HCT116 (cell line): ENCODE measurements around the gene SCFD2. TPM values are rescaled to one million over a fixed set of nuclear protein-coding genes. Genes with fewer than 3 reads are reported as not detected.

ENCODE experiments used
- ATAC-seq: fragments of 200-7000 bp; cut with Tn5 transposase; 2 replicates; pipeline ENCODE4 v1.9.1; 2020; ENCODE audit warnings: mild to moderate bottlenecking, moderate library complexity
- BruUV-seq: library from RNA; stranded (reverse); fragments of 400-500 nt; replicated peaks from 2 replicates; lab custom pipeline; 2021; lab: Mats Ljungman, UMichigan
- CTCF ChIA-PET: fragments of 300-600 bp; sonication (Branson Sonifier 250); formaldehyde crosslinking; loops from one replicate; lab custom pipeline; 2021; ENCODE audit warnings: antibody characterized with exemption; lab: Charles Lee
- POLR2A ChIA-PET: fragments of 300-600, 350-600 bp; sonication (Branson Sonifier 250); formaldehyde crosslinking; loops from one replicate; lab custom pipeline; 2021; ENCODE audit warnings: antibody characterized with exemption; lab: Charles Lee
- RAD21 ChIA-PET, 2 experiments: fragments of 300-600 bp; sonication (Branson Sonifier 250); formaldehyde crosslinking; loops; one replicate each; lab custom pipeline; 2023; ENCODE audit warnings: low total read pairs in 2 of 2; ENCODE audit not compliant: uncharacterized antibody in 2 of 2, unreplicated experiment in 2 of 2, low non-redundant PET in 1 of 2; lab: Charles Lee
- DNase-seq: peaks from one replicate; pipeline ENCODE4 v3.0.0-alpha.2; 2010; ENCODE audit warnings: low read depth, low spot score
- H2AFZ ChIP-seq: fragments of 200-600 bp; shearing (Covaris generic), sonication (generic); 2 replicates; pipeline ENCODE4 v1.6.1; 2017; ENCODE audit warnings: low read depth, mixed run types, mixed read lengths, antibody characterized with exemption, low read length; ENCODE audit not compliant: poor library complexity, severe bottlenecking
- H3K27ac ChIP-seq: 2 replicates; pipeline ENCODE4 v1.5.1; 2012; ENCODE audit warnings: low read depth, low read length
- H3K27me3 ChIP-seq: fragments of 200-600 bp; sonication (generic); 2 replicates; pipeline ENCODE4 v1.6.1; 2016; ENCODE audit warnings: mixed run types, low read length, mixed read lengths; ENCODE audit not compliant: insufficient read depth
- H3K36me3 ChIP-seq, 2 experiments: fragments of 200-500 bp in 1 of 2; fragments of 200-600 bp in 1 of 2; sonication (Bioruptor generic) in 1 of 2; sonication (generic) in 1 of 2; 2 replicates each; pipeline versions ENCODE4 v1.5.1 to v1.6.1; 2014 to 2016; ENCODE audit warnings: low read length in 2 of 2, inconsistent platforms in 1 of 2, mixed read lengths in 1 of 2, mixed run types in 1 of 2; ENCODE audit not compliant: insufficient read depth in 2 of 2, control insufficient read depth in 1 of 2
- H3K4me1 ChIP-seq, 2 experiments: fragments of 200-600 bp in 1 of 2; sonication (generic) in 1 of 2; 2 replicates each; pipeline versions ENCODE4 v1.5.1 to v1.6.1; 2012 to 2017; ENCODE audit warnings: low read length in 2 of 2, inconsistent platforms in 1 of 2, mild to moderate bottlenecking in 1 of 2, mixed read lengths in 1 of 2, mixed run types in 1 of 2, moderate library complexity in 1 of 2; ENCODE audit not compliant: insufficient read depth in 2 of 2, control insufficient read depth in 1 of 2
- H3K4me2 ChIP-seq: fragments of 200-600 bp; sonication (generic); 2 replicates; pipeline ENCODE4 v1.6.1; 2017; ENCODE audit warnings: mixed run types, low read length, mixed read lengths
- H3K4me3 ChIP-seq, 2 experiments: fragments of 200-600 bp in 1 of 2; sonication (generic) in 1 of 2; replicated peaks in 1 of 2; 2 replicates each; pipeline ENCODE4 v1.5.1; 2011 to 2016; ENCODE audit warnings: low read length in 2 of 2, control low read depth in 1 of 2, low read depth in 1 of 2, mild to moderate bottlenecking in 1 of 2, mixed read lengths in 1 of 2, mixed run types in 1 of 2
- H3K79me2 ChIP-seq: fragments of 200-600 bp; sonication (generic); 2 replicates; pipeline ENCODE4 v1.6.1; 2017; ENCODE audit warnings: mild to moderate bottlenecking, mixed run types, low read length, moderate library complexity, mixed read lengths; ENCODE audit not compliant: insufficient read depth
- H3K9ac ChIP-seq: fragments of 200-600 bp; sonication (generic); 2 replicates; pipeline ENCODE4 v1.6.1; 2016; ENCODE audit warnings: low read length, mixed read lengths
- H3K9me2 ChIP-seq: fragments of 200-600 bp; sonication (generic), shearing (Covaris generic); 2 replicates; pipeline ENCODE4 v1.6.1; 2017; ENCODE audit warnings: mixed run types, mild to moderate bottlenecking, moderate library complexity; ENCODE audit not compliant: insufficient read depth
- H3K9me3 ChIP-seq, 2 experiments: fragments of 200-500 bp in 1 of 2; fragments of 200-600 bp in 1 of 2; sonication (Bioruptor generic) in 1 of 2; sonication (generic) in 1 of 2; 2 replicates each; pipeline ENCODE4 v1.6.1; 2014 to 2017; ENCODE audit warnings: low read length in 2 of 2, mixed read lengths in 2 of 2, inconsistent platforms in 1 of 2, low read depth in 1 of 2, mild to moderate bottlenecking in 1 of 2, mixed run types in 1 of 2, moderate library complexity in 1 of 2; ENCODE audit not compliant: control insufficient read depth in 1 of 2, insufficient read depth in 1 of 2
- H4K20me1 ChIP-seq: fragments of 200-600 bp; sonication (generic), shearing (Covaris generic); 2 replicates; pipeline ENCODE4 v1.6.1; 2017; ENCODE audit warnings: mixed run types, mild to moderate bottlenecking, moderate library complexity; ENCODE audit not compliant: insufficient read depth
- CEBPB ChIP-seq: IDR thresholded peaks from 2 replicates; pipeline ENCODE4 v1.6.1; 2012; ENCODE audit warnings: low read depth
- EZH2 ChIP-seq: fragments of 200-600 bp; sonication (generic); IDR thresholded peaks from 2 replicates; pipeline ENCODE4 v1.6.1; 2017; ENCODE audit warnings: antibody characterized with exemption, mixed run types
- EZH2phosphoT487 ChIP-seq: fragments of 200-600 bp; IDR thresholded peaks from 2 replicates; pipeline ENCODE4 v1.6.1; 2018; ENCODE audit warnings: antibody characterized with exemption, borderline replicate concordance
- FOSL1 ChIP-seq: IDR thresholded peaks from 2 replicates; pipeline ENCODE4 v1.6.1; 2012; ENCODE audit warnings: low read depth
- POLR2AphosphoS5 ChIP-seq: IDR thresholded peaks from 2 replicates; pipeline ENCODE4 v1.6.1; 2011; ENCODE audit warnings: mild to moderate bottlenecking, low read depth, low read length, moderate library complexity
- RAD21 ChIP-seq: IDR thresholded peaks from 2 replicates; pipeline ENCODE4 v1.6.1; 2012; ENCODE audit warnings: low read depth, mild to moderate bottlenecking
- SP1 ChIP-seq: IDR thresholded peaks from 2 replicates; pipeline ENCODE4 v1.6.1; 2012; ENCODE audit warnings: low read depth
- SRF ChIP-seq: IDR thresholded peaks from 2 replicates; pipeline ENCODE4 v1.6.1; 2012; ENCODE audit warnings: low read depth
- TCF7L2 ChIP-seq: IDR thresholded peaks from 2 replicates; pipeline ENCODE4 v1.7.0; 2011; ENCODE audit warnings: borderline replicate concordance, inconsistent platforms; ENCODE audit not compliant: insufficient read depth, insufficient read length; ENCODE audit errors: extremely low read depth
- ZFX ChIP-seq: fragments of 450-650 bp; IDR thresholded peaks from 2 replicates; pipeline ENCODE4 v1.6.1; 2017
- ZNF274 ChIP-seq: fragments of 200-500 bp; sonication (Bioruptor generic); IDR thresholded peaks from 2 replicates; pipeline ENCODE4 v1.6.1; 2014; ENCODE audit warnings: mild to moderate bottlenecking, low read depth, low read length, inconsistent platforms
- intact Hi-C: fragments of 100-400 bp; cut with micrococcal nuclease; formaldehyde crosslinking; loops from 2 replicates; pipeline ENCODE4 v1.10.0; 2022
- total RNA-seq: library from RNA; stranded (reverse); gene quantifications from one replicate; pipeline ENCODE4 v1.2.1, GENCODE V29; 2021; ENCODE audit not compliant: unreplicated experiment
- TF ChIP-seq, protein P1 (sequence below): IDR thresholded peaks from 2 replicates; pipeline ENCODE4 v1.6.1; 2012
- TF ChIP-seq, protein P2 (sequence below): IDR thresholded peaks from 2 replicates; pipeline ENCODE4 v1.6.1; 2012
- TF ChIP-seq, protein P3 (sequence below): IDR thresholded peaks from 2 replicates; pipeline ENCODE4 v1.6.1; 2011; ENCODE audit warnings: mild to moderate bottlenecking, low read length, moderate library complexity; ENCODE audit not compliant: insufficient replicate concordance; ENCODE audit errors: extremely low read depth

SCFD2 gene
- total RNA-seq, 1 experiment from 2014 or later: 13.6 TPM

DNA sequence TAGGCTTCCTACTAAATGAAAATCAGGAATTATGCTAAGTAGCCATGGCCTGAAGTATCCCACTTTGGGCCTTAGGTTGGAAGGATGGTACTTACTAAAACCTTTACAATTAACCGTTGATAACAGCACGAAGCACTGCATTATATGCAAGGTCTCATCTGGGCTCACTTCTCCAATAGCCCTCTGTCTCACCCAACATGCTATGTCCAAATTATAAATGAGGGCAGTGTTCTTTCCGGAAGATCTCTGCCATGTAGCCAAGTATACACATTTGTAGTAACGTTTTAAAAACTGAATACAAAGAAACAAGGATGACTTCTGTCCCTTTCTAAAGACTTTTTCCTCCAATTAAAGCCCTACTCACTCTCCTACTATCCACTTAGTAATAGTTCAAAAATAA lies 51.6 kb downstream of the SCFD2 start:
- RAD21 ChIA-PET: interaction anchor here in 1 of 2 experiments (1.2 kb wide), 1 partner anchor 9 kb away, joined by 3 read pairs; no protein-coding TSS in a partner anchor
- Histone ChIP-seq H3K9me3 (no peaks in the 10 kb centered on the region), H3K9ac (no peak overlapping the region), H3K9me2 (no peaks in the 10 kb centered on the region), H3K4me2 (no peak overlapping the region), H3K79me2 (0 out of 2 replicates have a peak, but pooled peaks cover 6% of the 10 kb centered on the region), H3K27me3 (no peaks in the 10 kb centered on the region), H3K4me1 (no peaks in the 10 kb centered on the region), H4K20me1 (no peaks in the 10 kb centered on the region), H2AFZ (no peak overlapping the region), H3K36me3 (no peaks in the 10 kb centered on the region), H3K27ac (no peak overlapping the region), H3K4me3 (no peak overlapping the region)
- intact Hi-C loops: loop anchor here (5.0 kb wide), 1 partner anchor 918 kb away; no protein-coding TSS in a partner anchor
- no peak for ATAC-seq
- no TSS peak for BruUV-seq
- CTCF ChIA-PET: interaction anchor here (1.2 kb wide), 1 partner anchor 920 kb away, joined by 7 read pairs; no protein-coding TSS in a partner anchor
- POLR2A ChIA-PET: no interaction called here
- TF ChIP-seq CEBPB: no peak
- TF ChIP-seq ZNF274: no peak
- TF ChIP-seq, protein P1, sequence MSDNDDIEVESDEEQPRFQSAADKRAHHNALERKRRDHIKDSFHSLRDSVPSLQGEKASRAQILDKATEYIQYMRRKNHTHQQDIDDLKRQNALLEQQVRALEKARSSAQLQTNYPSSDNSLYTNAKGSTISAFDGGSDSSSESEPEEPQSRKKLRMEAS: no peak
- TF ChIP-seq, protein P2, sequence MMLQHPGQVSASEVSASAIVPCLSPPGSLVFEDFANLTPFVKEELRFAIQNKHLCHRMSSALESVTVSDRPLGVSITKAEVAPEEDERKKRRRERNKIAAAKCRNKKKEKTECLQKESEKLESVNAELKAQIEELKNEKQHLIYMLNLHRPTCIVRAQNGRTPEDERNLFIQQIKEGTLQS: no peak
- no peak for TF ChIP-seq FOSL1
- TF ChIP-seq, protein P3, sequence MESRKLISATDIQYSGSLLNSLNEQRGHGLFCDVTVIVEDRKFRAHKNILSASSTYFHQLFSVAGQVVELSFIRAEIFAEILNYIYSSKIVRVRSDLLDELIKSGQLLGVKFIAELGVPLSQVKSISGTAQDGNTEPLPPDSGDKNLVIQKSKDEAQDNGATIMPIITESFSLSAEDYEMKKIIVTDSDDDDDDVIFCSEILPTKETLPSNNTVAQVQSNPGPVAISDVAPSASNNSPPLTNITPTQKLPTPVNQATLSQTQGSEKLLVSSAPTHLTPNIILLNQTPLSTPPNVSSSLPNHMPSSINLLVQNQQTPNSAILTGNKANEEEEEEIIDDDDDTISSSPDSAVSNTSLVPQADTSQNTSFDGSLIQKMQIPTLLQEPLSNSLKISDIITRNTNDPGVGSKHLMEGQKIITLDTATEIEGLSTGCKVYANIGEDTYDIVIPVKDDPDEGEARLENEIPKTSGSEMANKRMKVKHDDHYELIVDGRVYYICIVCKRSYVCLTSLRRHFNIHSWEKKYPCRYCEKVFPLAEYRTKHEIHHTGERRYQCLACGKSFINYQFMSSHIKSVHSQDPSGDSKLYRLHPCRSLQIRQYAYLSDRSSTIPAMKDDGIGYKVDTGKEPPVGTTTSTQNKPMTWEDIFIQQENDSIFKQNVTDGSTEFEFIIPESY: no peak
- no peak for TF ChIP-seq RAD21
- TF ChIP-seq POLR2AphosphoS5: no peak
- TF ChIP-seq SRF: no peak
- TF ChIP-seq ZFX: no peak
- TF ChIP-seq EZH2: no peak
- TF ChIP-seq TCF7L2: no peak
- no peak for TF ChIP-seq SP1
- no peak for TF ChIP-seq EZH2phosphoT487
- no peak for DNase-seq
